ENCODE data around the gene NLGN1. TPM values are rescaled to one million over a fixed set of nuclear protein-coding genes. Genes with fewer than 3 reads are reported as not detected.

The NLGN1 gene
- total RNA-seq, 1 donor from 2014 or later, result 50.2 TPM

- no peak overlapping the region for H3K27ac Mint-ChIP-seq (ENCODE audit: unreplicated experiment)
Measured at GRCh38 chr3:173774294-173774693, 376.8 kb downstream of the NLGN1 start.

DNA sequence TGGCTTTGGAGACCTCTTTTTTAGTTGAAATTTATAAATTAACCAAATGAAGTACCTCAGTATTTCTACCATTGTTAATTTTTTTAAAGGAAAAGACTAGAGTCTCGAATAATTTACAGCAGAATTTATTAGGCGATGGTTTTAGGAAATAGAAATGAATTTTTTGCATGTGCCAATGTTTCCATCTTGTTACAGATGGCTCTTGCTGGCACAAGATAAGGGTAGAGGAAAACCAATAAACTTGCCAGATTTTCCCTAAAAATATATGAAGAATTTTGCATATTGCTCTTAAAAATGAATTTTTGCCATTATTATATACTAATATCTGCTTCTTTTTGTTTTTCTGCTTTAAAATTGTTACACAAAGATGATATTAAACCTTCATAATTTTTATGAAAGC, 380.7 kb downstream of the NLGN1 start:
- no peak for DNase-seq
- no peaks in the 10 kb centered on the region for H3K9me3 Mint-ChIP-seq (ENCODE audit: unreplicated experiment)

More at GRCh38 chr3:173774294-173774693, 376.8 kb downstream of the NLGN1 start:
- Mint-ChIP-seq H3K4me3 (ENCODE audit: unreplicated experiment) (no peak overlapping the region), H3K36me3 (ENCODE audit: unreplicated experiment) (no peaks in the 10 kb centered on the region), H3K9me3 (ENCODE audit: unreplicated experiment) (no peaks in the 10 kb centered on the region), H3K4me1 (ENCODE audit: low read depth, unreplicated experiment) (no peaks in the 10 kb centered on the region), H3K27me3 (ENCODE audit: unreplicated experiment) (no peaks in the 10 kb centered on the region)
- TF ChIP-seq, protein P1, sequence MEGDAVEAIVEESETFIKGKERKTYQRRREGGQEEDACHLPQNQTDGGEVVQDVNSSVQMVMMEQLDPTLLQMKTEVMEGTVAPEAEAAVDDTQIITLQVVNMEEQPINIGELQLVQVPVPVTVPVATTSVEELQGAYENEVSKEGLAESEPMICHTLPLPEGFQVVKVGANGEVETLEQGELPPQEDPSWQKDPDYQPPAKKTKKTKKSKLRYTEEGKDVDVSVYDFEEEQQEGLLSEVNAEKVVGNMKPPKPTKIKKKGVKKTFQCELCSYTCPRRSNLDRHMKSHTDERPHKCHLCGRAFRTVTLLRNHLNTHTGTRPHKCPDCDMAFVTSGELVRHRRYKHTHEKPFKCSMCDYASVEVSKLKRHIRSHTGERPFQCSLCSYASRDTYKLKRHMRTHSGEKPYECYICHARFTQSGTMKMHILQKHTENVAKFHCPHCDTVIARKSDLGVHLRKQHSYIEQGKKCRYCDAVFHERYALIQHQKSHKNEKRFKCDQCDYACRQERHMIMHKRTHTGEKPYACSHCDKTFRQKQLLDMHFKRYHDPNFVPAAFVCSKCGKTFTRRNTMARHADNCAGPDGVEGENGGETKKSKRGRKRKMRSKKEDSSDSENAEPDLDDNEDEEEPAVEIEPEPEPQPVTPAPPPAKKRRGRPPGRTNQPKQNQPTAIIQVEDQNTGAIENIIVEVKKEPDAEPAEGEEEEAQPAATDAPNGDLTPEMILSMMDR (IDR thresholded peaks at IDR 0.05; ENCODE audit: partially characterized antibody, unreplicated experiment), result no peak
- DNase-seq, result no peak

DNA sequence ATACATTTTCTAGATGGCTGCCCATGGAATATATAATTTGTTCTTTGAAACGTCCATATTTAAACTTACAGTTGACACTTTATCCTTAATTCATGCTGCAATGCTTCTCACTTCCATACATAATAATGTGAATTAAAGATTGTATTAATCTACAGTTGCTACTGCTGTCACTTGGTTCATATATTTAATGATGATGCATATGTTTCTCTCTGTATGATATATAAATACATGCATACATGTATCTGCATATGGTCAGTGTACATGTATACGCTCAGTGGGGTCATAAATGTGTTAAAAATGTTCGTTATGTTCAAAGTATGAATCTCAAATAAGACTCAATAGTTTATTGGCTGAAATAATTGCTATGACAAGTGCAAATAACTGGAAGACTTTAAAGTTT, 382.5 kb downstream of the NLGN1 start:
- Mint-ChIP-seq H3K9me3 (ENCODE audit: unreplicated experiment) (no peaks in the 10 kb centered on the region), H3K36me3 (ENCODE audit: unreplicated experiment) (no peaks in the 10 kb centered on the region), H3K27me3 (ENCODE audit: unreplicated experiment) (no peaks in the 10 kb centered on the region), H3K4me1 (ENCODE audit: low read depth, unreplicated experiment) (peaks cover 13% of the 10 kb centered on the region), H3K4me3 (ENCODE audit: unreplicated experiment) (no peak overlapping the region), H3K27ac (ENCODE audit: unreplicated experiment) (no peak overlapping the region)
- TF ChIP-seq, protein P1 (IDR thresholded peaks at IDR 0.05; ENCODE audit: partially characterized antibody, unreplicated experiment), result no peak
- DNase-seq, result no peak

More for the DNA sequence above, 380.7 kb downstream of the NLGN1 start:
- Mint-ChIP-seq H3K4me1 (ENCODE audit: low read depth, unreplicated experiment) (peaks cover 3% of the 10 kb centered on the region), H3K27ac (ENCODE audit: unreplicated experiment) (no peak overlapping the region), H3K36me3 (ENCODE audit: unreplicated experiment) (no peaks in the 10 kb centered on the region), H3K27me3 (ENCODE audit: unreplicated experiment) (no peaks in the 10 kb centered on the region), H3K4me3 (ENCODE audit: unreplicated experiment) (no peak overlapping the region)
- TF ChIP-seq, protein P1 (IDR thresholded peaks at IDR 0.05; ENCODE audit: partially characterized antibody, unreplicated experiment), result no peak

GRCh38 chr3:173785004-173785403, 387.5 kb downstream of the NLGN1 start:
- TF ChIP-seq, protein P1 (IDR thresholded peaks at IDR 0.05; ENCODE audit: partially characterized antibody, unreplicated experiment), result no peak
- Mint-ChIP-seq H3K4me1 (ENCODE audit: low read depth, unreplicated experiment) (peaks cover 18% of the 10 kb centered on the region), H3K27ac (ENCODE audit: unreplicated experiment) (no peak overlapping the region), H3K36me3 (ENCODE audit: unreplicated experiment) (no peaks in the 10 kb centered on the region), H3K27me3 (ENCODE audit: unreplicated experiment) (no peaks in the 10 kb centered on the region), H3K9me3 (ENCODE audit: unreplicated experiment) (no peaks in the 10 kb centered on the region), H3K4me3 (ENCODE audit: unreplicated experiment) (no peak overlapping the region)
- DNase-seq, result peak; percentile 23

GRCh38 chr3:173789530-173790162, 392.1 kb downstream of the NLGN1 start:
- no peaks in the 10 kb centered on the region for H3K27me3 Mint-ChIP-seq (ENCODE audit: unreplicated experiment)
- no peaks in the 10 kb centered on the region for H3K9me3 Mint-ChIP-seq (ENCODE audit: unreplicated experiment)
- H3K36me3 Mint-ChIP-seq (ENCODE audit: unreplicated experiment), result no peaks in the 10 kb centered on the region
- H3K4me3 Mint-ChIP-seq (ENCODE audit: unreplicated experiment), result no peak overlapping the region
- H3K4me1 Mint-ChIP-seq (ENCODE audit: low read depth, unreplicated experiment), result peaks cover 10% of the 10 kb centered on the region
- TF ChIP-seq, protein P1 (IDR thresholded peaks at IDR 0.05; ENCODE audit: partially characterized antibody, unreplicated experiment), result no peak
- DNase-seq, result no peak
- no peak overlapping the region for H3K27ac Mint-ChIP-seq (ENCODE audit: unreplicated experiment)
